SU-DHL-6 (cell line): ENCODE results near the gene PRDM11.

Experiments used
- EZH2phosphoT487 ChIP-seq: fragments of 200-600 bp; sonication (generic), shearing (Covaris generic); conservative IDR thresholded peaks from 2 replicates; pipeline ENCODE4 v1.6.1; 2018; ENCODE audit warnings: mild to moderate bottlenecking, antibody characterized with exemption, low read length, moderate library complexity, mixed read lengths
- TF ChIP-seq, protein P1 (sequence below): fragments of 200-600 bp; sonication (generic); IDR thresholded peaks from one replicate; pipeline ENCODE4 v1.5.1; 2017; ENCODE audit warnings: antibody characterized with exemption, mild to moderate bottlenecking, low read length, moderate library complexity; ENCODE audit not compliant: insufficient read depth, poor library complexity, severe bottlenecking

DNA sequence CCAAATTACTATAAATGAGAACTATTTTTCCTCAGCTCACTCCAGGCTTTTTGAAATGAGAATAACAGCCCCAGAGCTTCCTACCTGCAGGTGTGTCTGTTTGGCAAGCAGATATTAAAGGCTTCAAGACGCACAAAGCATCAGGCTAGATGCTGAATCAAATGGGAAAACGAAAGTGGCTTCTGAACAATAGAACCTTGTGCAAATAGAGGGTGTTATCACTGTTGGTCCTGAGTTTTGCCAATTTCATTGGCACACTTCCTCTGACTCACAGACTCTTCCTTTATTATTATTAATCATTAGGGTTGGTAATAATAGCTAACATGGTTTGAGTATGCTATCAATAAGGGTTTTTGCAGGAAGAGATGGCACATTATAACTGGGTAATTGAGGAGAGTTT lies 126.3 kb downstream of the PRDM11 start:
- TF ChIP-seq, protein P1, sequence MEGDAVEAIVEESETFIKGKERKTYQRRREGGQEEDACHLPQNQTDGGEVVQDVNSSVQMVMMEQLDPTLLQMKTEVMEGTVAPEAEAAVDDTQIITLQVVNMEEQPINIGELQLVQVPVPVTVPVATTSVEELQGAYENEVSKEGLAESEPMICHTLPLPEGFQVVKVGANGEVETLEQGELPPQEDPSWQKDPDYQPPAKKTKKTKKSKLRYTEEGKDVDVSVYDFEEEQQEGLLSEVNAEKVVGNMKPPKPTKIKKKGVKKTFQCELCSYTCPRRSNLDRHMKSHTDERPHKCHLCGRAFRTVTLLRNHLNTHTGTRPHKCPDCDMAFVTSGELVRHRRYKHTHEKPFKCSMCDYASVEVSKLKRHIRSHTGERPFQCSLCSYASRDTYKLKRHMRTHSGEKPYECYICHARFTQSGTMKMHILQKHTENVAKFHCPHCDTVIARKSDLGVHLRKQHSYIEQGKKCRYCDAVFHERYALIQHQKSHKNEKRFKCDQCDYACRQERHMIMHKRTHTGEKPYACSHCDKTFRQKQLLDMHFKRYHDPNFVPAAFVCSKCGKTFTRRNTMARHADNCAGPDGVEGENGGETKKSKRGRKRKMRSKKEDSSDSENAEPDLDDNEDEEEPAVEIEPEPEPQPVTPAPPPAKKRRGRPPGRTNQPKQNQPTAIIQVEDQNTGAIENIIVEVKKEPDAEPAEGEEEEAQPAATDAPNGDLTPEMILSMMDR, result no peak
- no peak for TF ChIP-seq EZH2phosphoT487
